ENCODE data around the gene RBM19.

RBM19 gene

GRCh38 chr12:113796066-113796827 is 169.9 kb downstream of the RBM19 start:
- no peaks in the 10 kb centered on the region for H3K4me1 Mint-ChIP-seq (ENCODE audit: low read depth)
- no peak overlapping the region for H3K4me3 Mint-ChIP-seq
- peaks cover 1% of the 10 kb centered on the region for H3K9me3 Mint-ChIP-seq (ENCODE audit: low read depth)
- peaks cover 3% of the 10 kb centered on the region for H3K36me3 Mint-ChIP-seq
- no peaks in the 10 kb centered on the region for H3K27me3 Mint-ChIP-seq
- no peak overlapping the region for H3K27ac Mint-ChIP-seq

DNA sequence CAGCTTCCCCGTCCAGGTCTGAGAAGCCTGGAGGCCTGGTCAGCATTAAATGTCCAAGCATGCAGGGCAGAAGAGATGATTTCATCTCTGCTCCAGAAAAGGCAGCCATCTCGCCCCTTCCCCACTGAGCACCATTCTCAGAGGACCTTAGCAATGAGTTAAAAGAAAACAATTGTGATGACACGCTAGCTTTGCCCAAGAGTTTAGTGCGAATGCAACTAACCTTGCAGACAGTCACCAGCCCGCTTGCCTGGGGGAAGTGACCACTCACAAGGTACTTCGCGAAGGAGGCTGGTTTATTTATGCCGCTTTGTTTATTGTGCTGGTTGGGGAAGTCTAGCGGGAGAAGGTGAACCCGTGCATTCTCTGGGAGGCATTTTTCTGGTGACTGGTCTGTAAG is 170.7 kb downstream of the RBM19 start:
- no peak overlapping the region for H3K27ac Mint-ChIP-seq
- peaks cover 5% of the 10 kb centered on the region for H3K9me3 Mint-ChIP-seq (ENCODE audit: low read depth)
- peaks cover 6% of the 10 kb centered on the region for H3K36me3 Mint-ChIP-seq
- H3K27me3 Mint-ChIP-seq = no peaks in the 10 kb centered on the region
- H3K4me3 Mint-ChIP-seq = no peak overlapping the region
- H3K4me1 Mint-ChIP-seq (ENCODE audit: low read depth) = no peaks in the 10 kb centered on the region

GRCh38 chr12:113794774-113795173 is 171.4 kb downstream of the RBM19 start:
- no peak overlapping the region for H3K4me3 Mint-ChIP-seq
- no peaks in the 10 kb centered on the region for H3K4me1 Mint-ChIP-seq (ENCODE audit: low read depth)
- peaks cover 6% of the 10 kb centered on the region for H3K36me3 Mint-ChIP-seq
- peaks cover 9% of the 10 kb centered on the region for H3K9me3 Mint-ChIP-seq (ENCODE audit: low read depth)
- H3K27ac Mint-ChIP-seq = no peak overlapping the region
- no peaks in the 10 kb centered on the region for H3K27me3 Mint-ChIP-seq

GRCh38 chr12:113793250-113793649 is 172.9 kb downstream of the RBM19 start:
- Mint-ChIP-seq H3K27me3 (no peaks in the 10 kb centered on the region), H3K36me3 (peaks cover 6% of the 10 kb centered on the region), H3K9me3 (ENCODE audit: low read depth) (peaks cover 13% of the 10 kb centered on the region), H3K4me3 (no peak overlapping the region), H3K27ac (no peak overlapping the region), H3K4me1 (ENCODE audit: low read depth) (no peaks in the 10 kb centered on the region)

DNA sequence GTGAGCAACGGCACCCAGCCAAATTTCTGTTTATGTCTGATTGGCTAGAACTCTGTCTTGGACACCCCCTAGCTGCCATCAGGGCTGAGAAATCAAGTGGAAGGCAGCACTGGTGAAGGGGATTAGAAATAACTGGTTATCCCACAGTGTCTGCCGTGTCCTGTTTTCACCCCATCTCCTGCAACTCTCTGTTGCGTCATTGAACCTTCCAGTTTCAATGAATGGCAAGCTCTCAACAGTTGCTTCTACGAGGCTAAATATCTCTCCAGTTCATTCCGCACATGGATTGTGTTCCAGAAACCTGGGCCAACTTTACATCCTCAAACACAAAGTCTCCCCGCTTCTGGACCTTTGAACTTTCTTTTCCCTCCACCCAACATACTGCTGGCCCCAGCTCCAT is 173.7 kb downstream of the RBM19 start:
- H3K27ac Mint-ChIP-seq = no peak overlapping the region
- H3K9me3 Mint-ChIP-seq (ENCODE audit: low read depth) = peaks cover 13% of the 10 kb centered on the region

GRCh38 chr12:113788020-113788856 is 177.9 kb downstream of the RBM19 start:
- H3K9me3 Mint-ChIP-seq (ENCODE audit: low read depth) = peaks cover 13% of the 10 kb centered on the region
- no peaks in the 10 kb centered on the region for H3K4me1 Mint-ChIP-seq (ENCODE audit: low read depth)
- peaks cover 4% of the 10 kb centered on the region for H3K36me3 Mint-ChIP-seq
- no peak overlapping the region for H3K27ac Mint-ChIP-seq
- no peak overlapping the region for H3K4me3 Mint-ChIP-seq
- no peaks in the 10 kb centered on the region for H3K27me3 Mint-ChIP-seq

More for the DNA sequence above, 173.7 kb downstream of the RBM19 start:
- Mint-ChIP-seq H3K36me3 (peaks cover 6% of the 10 kb centered on the region), H3K4me1 (ENCODE audit: low read depth) (no peaks in the 10 kb centered on the region), H3K4me3 (no peak overlapping the region), H3K27me3 (no peaks in the 10 kb centered on the region)

- Mint-ChIP-seq H3K9me3 (ENCODE audit: low read depth) (peaks cover 11% of the 10 kb centered on the region), H3K36me3 (peaks cover 1% of the 10 kb centered on the region), H3K27me3 (peaks cover 7% of the 10 kb centered on the region), H3K4me1 (ENCODE audit: low read depth) (no peaks in the 10 kb centered on the region), H3K27ac (no peak overlapping the region), H3K4me3 (no peak overlapping the region)
These were observed 180.0 kb downstream of the RBM19 start for GRCh38 chr12:113786107-113786506.

GRCh38 chr12:113783811-113784210 is 182.3 kb downstream of the RBM19 start:
- no peaks in the 10 kb centered on the region for H3K4me1 Mint-ChIP-seq (ENCODE audit: low read depth)
- peaks cover 21% of the 10 kb centered on the region for H3K27me3 Mint-ChIP-seq
- H3K27ac Mint-ChIP-seq = no peak overlapping the region
- no peaks in the 10 kb centered on the region for H3K36me3 Mint-ChIP-seq
- peaks cover 3% of the 10 kb centered on the region for H3K9me3 Mint-ChIP-seq (ENCODE audit: low read depth)
- no peak overlapping the region for H3K4me3 Mint-ChIP-seq

DNA sequence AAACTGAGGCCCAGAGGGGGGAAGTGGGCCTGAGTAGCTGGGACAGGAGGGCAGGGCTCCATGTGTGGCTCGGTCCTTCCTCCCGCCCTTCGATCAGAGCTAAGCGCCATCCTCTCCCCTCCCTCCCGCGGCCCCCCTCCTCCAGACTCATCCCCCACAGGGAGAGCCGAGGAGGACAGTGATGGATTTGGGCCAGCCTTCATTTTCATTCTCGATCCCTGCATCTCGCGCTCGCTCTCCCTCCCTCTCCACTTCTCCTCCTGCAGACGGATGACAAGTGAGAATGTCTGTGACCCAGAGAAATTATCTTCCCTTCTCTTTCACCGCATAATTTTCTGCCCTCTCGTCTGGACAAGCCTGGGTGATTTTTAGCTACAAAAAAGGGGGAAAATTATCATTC is 183.3 kb downstream of the RBM19 start:
- Mint-ChIP-seq H3K9me3 (ENCODE audit: low read depth) (peaks cover 3% of the 10 kb centered on the region), H3K27me3 (peaks cover 25% of the 10 kb centered on the region), H3K27ac (no peak overlapping the region), H3K4me1 (ENCODE audit: low read depth) (no peaks in the 10 kb centered on the region), H3K4me3 (no peak overlapping the region), H3K36me3 (no peaks in the 10 kb centered on the region)

GRCh38 chr12:113781415-113782198 is 184.5 kb downstream of the RBM19 start:
- peaks cover 3% of the 10 kb centered on the region for H3K9me3 Mint-ChIP-seq (ENCODE audit: low read depth)
- H3K4me1 Mint-ChIP-seq (ENCODE audit: low read depth) = no peaks in the 10 kb centered on the region
- H3K27me3 Mint-ChIP-seq = peaks cover 29% of the 10 kb centered on the region
- H3K4me3 Mint-ChIP-seq = no peak overlapping the region
- no peaks in the 10 kb centered on the region for H3K36me3 Mint-ChIP-seq
- no peak overlapping the region for H3K27ac Mint-ChIP-seq

GRCh38 chr12:113779774-113780173 is 186.4 kb downstream of the RBM19 start:
- H3K27ac Mint-ChIP-seq = no peak overlapping the region
- H3K27me3 Mint-ChIP-seq = peaks cover 31% of the 10 kb centered on the region
- H3K4me1 Mint-ChIP-seq (ENCODE audit: low read depth) = no peaks in the 10 kb centered on the region
- H3K36me3 Mint-ChIP-seq = no peaks in the 10 kb centered on the region
- H3K4me3 Mint-ChIP-seq = no peak overlapping the region
- peaks cover 3% of the 10 kb centered on the region for H3K9me3 Mint-ChIP-seq (ENCODE audit: low read depth)

GRCh38 chr12:113778432-113779132 is 187.5 kb downstream of the RBM19 start:
- H3K9me3 Mint-ChIP-seq (ENCODE audit: low read depth) = peaks cover 3% of the 10 kb centered on the region
- H3K27me3 Mint-ChIP-seq = peaks cover 34% of the 10 kb centered on the region
- H3K27ac Mint-ChIP-seq = no peak overlapping the region
- no peak overlapping the region for H3K4me3 Mint-ChIP-seq
- no peaks in the 10 kb centered on the region for H3K4me1 Mint-ChIP-seq (ENCODE audit: low read depth)
- H3K36me3 Mint-ChIP-seq = no peaks in the 10 kb centered on the region

GRCh38 chr12:113777751-113778150 is 188.4 kb downstream of the RBM19 start:
- Mint-ChIP-seq H3K27ac (no peak overlapping the region), H3K4me3 (no peak overlapping the region), H3K9me3 (ENCODE audit: low read depth) (peaks cover 3% of the 10 kb centered on the region), H3K36me3 (no peaks in the 10 kb centered on the region), H3K4me1 (ENCODE audit: low read depth) (no peaks in the 10 kb centered on the region), H3K27me3 (peaks cover 35% of the 10 kb centered on the region)

- Mint-ChIP-seq H3K27me3 (peaks cover 35% of the 10 kb centered on the region), H3K4me1 (ENCODE audit: low read depth) (no peaks in the 10 kb centered on the region), H3K36me3 (no peaks in the 10 kb centered on the region), H3K9me3 (ENCODE audit: low read depth) (peaks cover 3% of the 10 kb centered on the region), H3K27ac (no peak overlapping the region), H3K4me3 (no peak overlapping the region)
These were observed 189.6 kb downstream of the RBM19 start for GRCh38 chr12:113776536-113776935.
